ENCODE measurements around the gene DCDC2.
"Not testable (repeated sequence)": the region's sequence is repeated elsewhere in the genome, so short reads cannot be mapped to it uniquely, and the experiment has no call there.

Gene DCDC2

DNA sequence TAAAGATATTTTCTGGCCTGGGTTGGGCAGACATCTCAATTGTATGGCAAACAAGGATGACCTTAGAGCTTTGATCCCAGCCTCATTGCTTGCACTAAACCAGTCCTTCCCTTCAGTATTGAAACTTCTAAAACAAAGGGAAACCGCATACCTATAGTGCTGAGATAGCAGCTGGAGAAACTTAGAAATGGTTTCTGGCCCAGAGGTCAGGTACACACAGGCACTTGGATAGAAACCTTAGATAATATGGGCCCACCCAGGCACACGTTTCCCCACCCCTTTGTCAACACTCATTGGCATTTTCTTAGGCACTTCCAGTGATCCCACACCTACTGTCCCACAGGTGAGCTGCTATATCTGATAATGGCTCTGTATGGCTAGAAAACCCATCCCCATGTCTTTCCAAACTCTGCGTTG lies 209.7 kb downstream of the DCDC2 start:
- no peak for TF ChIP-seq EZH2 (IDR thresholded peaks at IDR 0.05; ENCODE audit: borderline replicate concordance, low read depth, low read length, severe bottlenecking)
- H4K20me1 ChIP-seq (ENCODE audit: insufficient read depth, low read length) = no peaks in the 10 kb centered on the region
- H3K9me3 ChIP-seq (ENCODE audit: insufficient read depth, low read length, severe bottlenecking) = no peaks in the 10 kb centered on the region
- H3K27me3 ChIP-seq (ENCODE audit: insufficient read depth, low read length, poor library complexity) = no peaks in the 10 kb centered on the region
- ATAC-seq (ENCODE audit: insufficient read depth, low read depth) (no peak), DNase-seq (no peak)
- H3K4me3 ChIP-seq (ENCODE audit: low read depth in 1 of 2, low read length in 2 of 2) = no peak overlapping the region
- H3K36me3 ChIP-seq (ENCODE audit: insufficient read depth, low read length) = no peaks in the 10 kb centered on the region
- no peaks in the 10 kb centered on the region for H3K79me2 ChIP-seq (ENCODE audit: insufficient read depth, low read length)
- no peak overlapping the region for H3K27ac ChIP-seq (ENCODE audit: low read length)
- no peaks in the 10 kb centered on the region for H3K4me1 ChIP-seq (ENCODE audit: insufficient read depth, low read length)
- no peak overlapping the region for H3K9ac ChIP-seq (ENCODE audit: low read depth, low read length)
- H3K4me2 ChIP-seq (ENCODE audit: insufficient read depth, low read length) = no peak overlapping the region
- H2AFZ ChIP-seq (ENCODE audit: low read depth, low read length) = no peak overlapping the region

DNA sequence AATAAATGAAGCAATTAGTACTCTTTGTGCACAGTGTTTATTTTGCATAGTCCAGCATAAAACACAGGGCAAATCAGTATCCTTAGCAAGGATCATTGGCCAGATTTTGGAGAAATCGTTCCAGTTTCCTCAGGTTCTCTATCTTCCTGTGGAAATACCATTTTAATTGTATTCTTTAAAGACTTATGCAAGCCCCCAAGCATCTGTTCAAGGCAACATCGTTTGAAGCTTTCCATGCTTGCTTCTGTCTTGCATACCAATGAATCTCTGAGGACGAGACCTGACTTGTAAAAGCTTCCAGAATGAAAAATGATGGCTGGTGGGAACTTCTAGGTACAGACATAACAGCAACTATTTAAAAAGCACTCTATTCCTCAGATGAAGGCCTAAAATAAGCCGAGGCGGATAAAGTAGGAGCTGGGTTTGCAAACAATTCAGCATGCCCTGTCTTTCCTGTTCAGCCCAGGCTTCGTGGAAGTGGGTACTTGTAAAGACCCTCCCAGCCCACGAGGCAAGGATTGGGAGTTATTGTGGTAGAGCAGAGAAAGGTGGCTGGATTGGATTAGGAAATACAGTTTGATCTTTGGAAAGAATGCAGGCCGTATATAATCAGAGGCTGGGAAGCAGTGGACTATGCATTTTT lies 210.2 kb downstream of the DCDC2 start:
- H3K4me1 ChIP-seq (ENCODE audit: insufficient read depth, low read length) = no peaks in the 10 kb centered on the region
- no peak overlapping the region for H3K27ac ChIP-seq (ENCODE audit: low read length)
- no peaks in the 10 kb centered on the region for H3K27me3 ChIP-seq (ENCODE audit: insufficient read depth, low read length, poor library complexity)
- H2AFZ ChIP-seq (ENCODE audit: low read depth, low read length) = no peak overlapping the region
- H3K36me3 ChIP-seq (ENCODE audit: insufficient read depth, low read length) = no peaks in the 10 kb centered on the region
- H3K79me2 ChIP-seq (ENCODE audit: insufficient read depth, low read length) = no peaks in the 10 kb centered on the region
- H3K4me2 ChIP-seq (ENCODE audit: insufficient read depth, low read length) = no peak overlapping the region
- H3K4me3 ChIP-seq (ENCODE audit: low read depth in 1 of 2, low read length in 2 of 2) = no peak overlapping the region
- DNase-seq = no peak
- TF ChIP-seq EZH2 (IDR thresholded peaks at IDR 0.05; ENCODE audit: borderline replicate concordance, low read depth, low read length, severe bottlenecking) = no peak
- TF ChIP-seq, protein P1, sequence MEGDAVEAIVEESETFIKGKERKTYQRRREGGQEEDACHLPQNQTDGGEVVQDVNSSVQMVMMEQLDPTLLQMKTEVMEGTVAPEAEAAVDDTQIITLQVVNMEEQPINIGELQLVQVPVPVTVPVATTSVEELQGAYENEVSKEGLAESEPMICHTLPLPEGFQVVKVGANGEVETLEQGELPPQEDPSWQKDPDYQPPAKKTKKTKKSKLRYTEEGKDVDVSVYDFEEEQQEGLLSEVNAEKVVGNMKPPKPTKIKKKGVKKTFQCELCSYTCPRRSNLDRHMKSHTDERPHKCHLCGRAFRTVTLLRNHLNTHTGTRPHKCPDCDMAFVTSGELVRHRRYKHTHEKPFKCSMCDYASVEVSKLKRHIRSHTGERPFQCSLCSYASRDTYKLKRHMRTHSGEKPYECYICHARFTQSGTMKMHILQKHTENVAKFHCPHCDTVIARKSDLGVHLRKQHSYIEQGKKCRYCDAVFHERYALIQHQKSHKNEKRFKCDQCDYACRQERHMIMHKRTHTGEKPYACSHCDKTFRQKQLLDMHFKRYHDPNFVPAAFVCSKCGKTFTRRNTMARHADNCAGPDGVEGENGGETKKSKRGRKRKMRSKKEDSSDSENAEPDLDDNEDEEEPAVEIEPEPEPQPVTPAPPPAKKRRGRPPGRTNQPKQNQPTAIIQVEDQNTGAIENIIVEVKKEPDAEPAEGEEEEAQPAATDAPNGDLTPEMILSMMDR (IDR thresholded peaks at IDR 0.05; ENCODE audit: borderline replicate concordance, extremely low read depth, low read length, poor library complexity, severe bottlenecking) = no peak
- no peaks in the 10 kb centered on the region for H4K20me1 ChIP-seq (ENCODE audit: insufficient read depth, low read length)
- no peak for ATAC-seq (ENCODE audit: insufficient read depth, low read depth)
- H3K9ac ChIP-seq (ENCODE audit: low read depth, low read length) = no peak overlapping the region
- H3K9me3 ChIP-seq (ENCODE audit: insufficient read depth, low read length, severe bottlenecking) = no peaks in the 10 kb centered on the region

DNA sequence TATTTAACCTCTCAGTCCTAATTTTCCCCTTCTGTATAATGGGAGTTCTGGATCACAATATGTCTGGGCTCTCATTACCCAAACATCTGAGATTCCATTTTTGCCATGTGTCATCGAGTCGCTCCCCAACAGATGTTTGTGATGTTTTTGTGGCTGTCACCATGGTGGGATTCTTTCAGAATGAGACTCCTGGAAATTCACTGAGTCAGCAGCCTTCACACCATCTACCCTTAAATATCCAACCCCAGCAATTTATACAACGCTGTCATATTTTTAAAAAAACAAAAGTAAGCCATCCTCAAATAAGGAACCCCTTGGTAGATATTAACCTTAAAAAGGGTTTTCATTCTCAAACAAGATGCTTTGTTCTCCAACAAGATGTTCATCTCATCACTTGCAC lies 211.0 kb downstream of the DCDC2 start:
- ATAC-seq (ENCODE audit: insufficient read depth, low read depth) (no peak), DNase-seq (no peak)
- Histone ChIP-seq H3K9me3 (ENCODE audit: insufficient read depth, low read length, severe bottlenecking) (no peaks in the 10 kb centered on the region), H4K20me1 (ENCODE audit: insufficient read depth, low read length) (no peaks in the 10 kb centered on the region), H3K36me3 (ENCODE audit: insufficient read depth, low read length) (no peaks in the 10 kb centered on the region), H2AFZ (ENCODE audit: low read depth, low read length) (no peak overlapping the region), H3K4me1 (ENCODE audit: insufficient read depth, low read length) (no peaks in the 10 kb centered on the region), H3K27me3 (ENCODE audit: insufficient read depth, low read length, poor library complexity) (no peaks in the 10 kb centered on the region), H3K4me3 (ENCODE audit: low read depth in 1 of 2, low read length in 2 of 2) (no peak overlapping the region), H3K79me2 (ENCODE audit: insufficient read depth, low read length) (no peaks in the 10 kb centered on the region), H3K9ac (ENCODE audit: low read depth, low read length) (no peak overlapping the region), H3K27ac (ENCODE audit: low read length) (no peak overlapping the region), H3K4me2 (ENCODE audit: insufficient read depth, low read length) (no peak overlapping the region)
- no peak for TF ChIP-seq EZH2 (IDR thresholded peaks at IDR 0.05; ENCODE audit: borderline replicate concordance, low read depth, low read length, severe bottlenecking)
- TF ChIP-seq, protein P1 (IDR thresholded peaks at IDR 0.05; ENCODE audit: borderline replicate concordance, extremely low read depth, low read length, poor library complexity, severe bottlenecking) = no peak

DNA sequence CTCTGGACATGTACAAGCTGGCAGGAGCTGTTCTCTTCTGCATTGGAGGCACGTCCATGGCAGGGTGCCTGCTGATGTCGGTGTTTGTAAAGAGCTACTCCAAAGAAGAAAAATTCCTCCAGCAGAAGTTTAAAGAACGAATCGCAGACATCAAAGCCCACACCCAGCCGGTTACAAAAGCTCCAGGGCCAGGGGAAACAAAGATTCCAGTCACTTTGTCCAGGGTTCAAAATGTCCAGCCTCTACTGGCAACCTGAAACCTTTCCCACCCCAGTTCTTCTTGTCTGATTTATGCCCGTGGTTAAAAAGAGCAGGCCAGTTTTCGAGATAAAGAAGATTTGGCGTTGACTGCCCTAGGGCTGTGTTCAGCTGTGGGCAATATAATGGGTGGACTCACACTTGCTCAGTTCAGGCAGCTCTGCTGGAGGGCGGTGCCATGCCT lies 212.1 kb downstream of the DCDC2 start:
- no peak overlapping the region for H3K27ac ChIP-seq (ENCODE audit: low read length)
- no peaks in the 10 kb centered on the region for H3K9me3 ChIP-seq (ENCODE audit: insufficient read depth, low read length, severe bottlenecking)
- no peak overlapping the region for H3K4me2 ChIP-seq (ENCODE audit: insufficient read depth, low read length)
- no peaks in the 10 kb centered on the region for H4K20me1 ChIP-seq (ENCODE audit: insufficient read depth, low read length)
- no peak overlapping the region for H3K4me3 ChIP-seq (ENCODE audit: low read depth in 1 of 2, low read length in 2 of 2)
- no peak overlapping the region for H3K9ac ChIP-seq (ENCODE audit: low read depth, low read length)
- DNase-seq = no peak
- no peaks in the 10 kb centered on the region for H3K36me3 ChIP-seq (ENCODE audit: insufficient read depth, low read length)
- H3K79me2 ChIP-seq (ENCODE audit: insufficient read depth, low read length) = no peaks in the 10 kb centered on the region
- no peak for ATAC-seq (ENCODE audit: insufficient read depth, low read depth)
- no peak for TF ChIP-seq EZH2 (IDR thresholded peaks at IDR 0.05; ENCODE audit: borderline replicate concordance, low read depth, low read length, severe bottlenecking)
- TF ChIP-seq, protein P1 (IDR thresholded peaks at IDR 0.05; ENCODE audit: borderline replicate concordance, extremely low read depth, low read length, poor library complexity, severe bottlenecking) = no peak
- no peaks in the 10 kb centered on the region for H3K27me3 ChIP-seq (ENCODE audit: insufficient read depth, low read length, poor library complexity)
- no peaks in the 10 kb centered on the region for H3K4me1 ChIP-seq (ENCODE audit: insufficient read depth, low read length)
- no peak overlapping the region for H2AFZ ChIP-seq (ENCODE audit: low read depth, low read length)

DNA sequence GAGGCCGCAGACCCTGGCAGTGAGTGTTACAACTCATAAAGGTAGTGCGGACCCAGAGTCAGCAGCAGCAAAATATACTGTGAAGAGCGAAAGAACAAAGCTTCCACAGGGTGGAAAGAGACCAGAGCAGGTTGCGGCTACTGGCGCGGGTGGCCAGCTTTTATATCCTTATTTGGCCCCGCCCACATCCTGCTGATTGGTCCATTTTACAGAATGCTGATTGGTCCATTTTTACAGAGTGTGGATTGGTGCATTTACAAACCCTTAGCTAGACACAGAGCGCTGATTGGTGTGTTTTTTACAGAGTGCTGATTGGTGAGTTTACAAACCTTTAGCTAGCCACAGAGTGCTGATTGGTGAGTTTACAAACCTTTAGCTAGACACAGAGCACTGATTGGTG lies 215.1 kb downstream of the DCDC2 start:
- H3K4me1 ChIP-seq (ENCODE audit: insufficient read depth, low read length); H3K79me2 ChIP-seq (ENCODE audit: insufficient read depth, low read length); H3K27ac ChIP-seq (ENCODE audit: low read length); H3K27me3 ChIP-seq (ENCODE audit: insufficient read depth, low read length, poor library complexity); H4K20me1 ChIP-seq (ENCODE audit: insufficient read depth, low read length); H3K9ac ChIP-seq (ENCODE audit: low read depth, low read length); H2AFZ ChIP-seq (ENCODE audit: low read depth, low read length); H3K4me2 ChIP-seq (ENCODE audit: insufficient read depth, low read length); H3K36me3 ChIP-seq (ENCODE audit: insufficient read depth, low read length); H3K9me3 ChIP-seq (ENCODE audit: insufficient read depth, low read length, severe bottlenecking); H3K4me3 ChIP-seq (ENCODE audit: low read depth in 1 of 2, low read length in 2 of 2); DNase-seq; ATAC-seq (ENCODE audit: insufficient read depth, low read depth): not testable (repeated sequence)
